ENCODE data around the gene LRRTM4.
A peak's percentile ranks its signal among the peaks of the same experiment; 100 is the strongest.
"Not testable (repeated sequence)": the region's sequence is repeated elsewhere in the genome, so short reads cannot be mapped to it uniquely, and the experiment has no call there.

LRRTM4 gene

GRCh38 chr2:77179297-77179696, 342.9 kb downstream of the LRRTM4 start:
- DNase-seq, result no peak

GRCh38 chr2:77175266-77175780, 346.9 kb downstream of the LRRTM4 start:
- not testable (repeated sequence) for DNase-seq

GRCh38 chr2:77169426-77169825, 352.8 kb downstream of the LRRTM4 start:
- DNase-seq, result no peak

GRCh38 chr2:77164021-77164420, 358.2 kb downstream of the LRRTM4 start:
- not testable (repeated sequence) for DNase-seq

GRCh38 chr2:77161009-77161408, 361.2 kb downstream of the LRRTM4 start:
- DNase-seq, result peak in 1 of 51 donors; percentile 1

GRCh38 chr2:77156599-77156998, 365.6 kb downstream of the LRRTM4 start:
- DNase-seq, result no peak

- no peak for DNase-seq
These were observed 366.7 kb downstream of the LRRTM4 start for GRCh38 chr2:77155511-77155910.

- DNase-seq, result no peak
These were observed 372.6 kb downstream of the LRRTM4 start for GRCh38 chr2:77149565-77149964.

- no peak for DNase-seq
These were observed 375.0 kb downstream of the LRRTM4 start for GRCh38 chr2:77147153-77147552.

GRCh38 chr2:77144772-77145171, 377.4 kb downstream of the LRRTM4 start:
- no peak for DNase-seq

GRCh38 chr2:77142141-77142540, 380.0 kb downstream of the LRRTM4 start:
- no peak for DNase-seq

- not testable (repeated sequence) for DNase-seq
These were observed 393.7 kb downstream of the LRRTM4 start for GRCh38 chr2:77128479-77128878.

GRCh38 chr2:77127345-77127744, 394.8 kb downstream of the LRRTM4 start:
- no peak for DNase-seq

GRCh38 chr2:77121518-77121917, 400.7 kb downstream of the LRRTM4 start:
- DNase-seq, result no peak

GRCh38 chr2:77119333-77119732, 402.8 kb downstream of the LRRTM4 start:
- DNase-seq, result no peak

GRCh38 chr2:77108915-77109314, 413.3 kb downstream of the LRRTM4 start:
- DNase-seq, result no peak

GRCh38 chr2:77105008-77105407, 417.2 kb downstream of the LRRTM4 start:
- no peak for DNase-seq

GRCh38 chr2:77104554-77104953, 417.6 kb downstream of the LRRTM4 start:
- DNase-seq, result no peak

- no peak for DNase-seq
These were observed 419.2 kb downstream of the LRRTM4 start for GRCh38 chr2:77102927-77103326.

- no peak for DNase-seq
These were observed 420.3 kb downstream of the LRRTM4 start for GRCh38 chr2:77101796-77102452.

GRCh38 chr2:77099961-77100360, 422.2 kb downstream of the LRRTM4 start:
- no peak for DNase-seq

GRCh38 chr2:77095525-77095924, 426.7 kb downstream of the LRRTM4 start:
- DNase-seq, result not testable (repeated sequence)

- no peak for DNase-seq
These were observed 427.1 kb downstream of the LRRTM4 start for GRCh38 chr2:77095096-77095495.

- not testable (repeated sequence) for DNase-seq
These were observed 433.8 kb downstream of the LRRTM4 start for GRCh38 chr2:77088424-77088823.

Data from hypothalamus (tissue), 51 donors.